ENCODE measurements around the gene COMP. TPM values are rescaled to one million over a fixed set of nuclear protein-coding genes. Genes with fewer than 3 reads are reported as not detected.

The COMP gene
- total RNA-seq = not detected

- ATAC-seq (no peak), DNase-seq (ENCODE audit: low spot score) (no peak)
- no peaks in the 10 kb centered on the region for H3K9me3 Mint-ChIP-seq
- no peak within 1 kb of the TSS for H3K27ac Mint-ChIP-seq
- peaks cover 12 to 27% of the 10 kb centered on the region in 2 donors for H3K4me1 Mint-ChIP-seq (ENCODE audit: low read depth in 2 of 2)
- H3K4me3 Mint-ChIP-seq = peak within 1 kb of the TSS; percentile 66
- H3K36me3 Mint-ChIP-seq = no peaks in the 10 kb centered on the region
- H3K27me3 Mint-ChIP-seq = peaks cover 31 to 48% of the 10 kb centered on the region in 2 donors
These were observed at the start of gene COMP for GRCh38 chr19:18790566-18791314. Gene COMP, minus strand, starts transcription at chr19:18791305. Its CDS starts 36 bp downstream, at chr19:18791269.

GRCh38 chr19:18840288-18841267, 49.5 kb upstream of the COMP start:
- no peaks in the 10 kb centered on the region for H3K27me3 Mint-ChIP-seq
- peaks cover 60 to 65% of the 10 kb centered on the region in 2 donors for H3K4me1 Mint-ChIP-seq (ENCODE audit: low read depth in 2 of 2)
- ATAC-seq (no peak), DNase-seq (ENCODE audit: low spot score) (no peak)
- no peak overlapping the region for H3K4me3 Mint-ChIP-seq
- no peaks in the 10 kb centered on the region for H3K9me3 Mint-ChIP-seq
- peak overlapping the region; percentile 21 to 58 for H3K27ac Mint-ChIP-seq
- no peaks in the 10 kb centered on the region for H3K36me3 Mint-ChIP-seq

- H3K36me3 Mint-ChIP-seq = no peaks in the 10 kb centered on the region
- H3K4me1 Mint-ChIP-seq (ENCODE audit: low read depth in 2 of 2) = peaks cover 62 to 68% of the 10 kb centered on the region in 2 donors
- H3K27ac Mint-ChIP-seq = peak overlapping the region; percentile 21 to 58
These were observed 48.6 kb upstream of the COMP start for GRCh38 chr19:18839465-18840287.

GRCh38 chr19:18834644-18834984, 43.5 kb upstream of the COMP start:
- H3K27me3 Mint-ChIP-seq = no peaks in the 10 kb centered on the region
- H3K4me3 Mint-ChIP-seq = peak overlapping the region; percentile 95
- no peak for DNase-seq (ENCODE audit: low spot score)
- H3K4me1 Mint-ChIP-seq (ENCODE audit: low read depth in 2 of 2) = peaks cover 44 to 55% of the 10 kb centered on the region in 2 donors
- peaks cover 8% of the 10 kb centered on the region for H3K36me3 Mint-ChIP-seq
- ATAC-seq = no peak
- no peaks in the 10 kb centered on the region for H3K9me3 Mint-ChIP-seq
- peak overlapping the region; percentile 86 to 91 for H3K27ac Mint-ChIP-seq

More at GRCh38 chr19:18839465-18840287, 48.6 kb upstream of the COMP start:
- DNase-seq (ENCODE audit: low spot score) = no peak
- ATAC-seq = no peak
- Mint-ChIP-seq H3K4me3 (no peak overlapping the region), H3K27me3 (no peaks in the 10 kb centered on the region), H3K9me3 (no peaks in the 10 kb centered on the region)

- no peaks in the 10 kb centered on the region for H3K27me3 Mint-ChIP-seq
- ATAC-seq = no peak
- H3K4me1 Mint-ChIP-seq (ENCODE audit: low read depth in 2 of 2) = peaks cover 44 to 55% of the 10 kb centered on the region in 2 donors
- peak overlapping the region; percentile 86 to 91 for H3K27ac Mint-ChIP-seq
- peak overlapping the region; percentile 95 for H3K4me3 Mint-ChIP-seq
- H3K9me3 Mint-ChIP-seq = no peaks in the 10 kb centered on the region
- no peak for DNase-seq (ENCODE audit: low spot score)
- peaks cover 8% of the 10 kb centered on the region for H3K36me3 Mint-ChIP-seq
These were observed 42.9 kb upstream of the COMP start for GRCh38 chr19:18833849-18834643.

- Mint-ChIP-seq H3K27me3 (peaks cover 0 to 4% of the 10 kb centered on the region in 2 donors), H3K4me3 (peak overlapping the region; percentile 95), H3K36me3 (peaks cover 8% of the 10 kb centered on the region), H3K4me1 (ENCODE audit: low read depth in 2 of 2) (peaks cover 44 to 47% of the 10 kb centered on the region in 2 donors), H3K9me3 (no peaks in the 10 kb centered on the region), H3K27ac (peak overlapping the region; percentile 86 to 91)
- no peak for DNase-seq (ENCODE audit: low spot score)
- no peak for ATAC-seq
These were observed 42.0 kb upstream of the COMP start for GRCh38 chr19:18833141-18833476.

GRCh38 chr19:18832306-18833140, 41.4 kb upstream of the COMP start:
- ATAC-seq = peak; percentile 64
- peak overlapping the region; percentile 86 to 91 for H3K27ac Mint-ChIP-seq
- H3K9me3 Mint-ChIP-seq = no peaks in the 10 kb centered on the region
- H3K4me3 Mint-ChIP-seq = peak overlapping the region; percentile 95
- peaks cover 0 to 4% of the 10 kb centered on the region in 2 donors for H3K27me3 Mint-ChIP-seq
- peaks cover 8% of the 10 kb centered on the region for H3K36me3 Mint-ChIP-seq
- peaks cover 38 to 42% of the 10 kb centered on the region in 2 donors for H3K4me1 Mint-ChIP-seq (ENCODE audit: low read depth in 2 of 2)
- DNase-seq (ENCODE audit: low spot score) = no peak

- ATAC-seq (peak; percentile 91 to 92), DNase-seq (ENCODE audit: low spot score) (peak; percentile 99)
- peaks cover 8% of the 10 kb centered on the region for H3K36me3 Mint-ChIP-seq
- H3K27ac Mint-ChIP-seq = peak within 1 kb of the TSS; percentile 86 to 91
- H3K27me3 Mint-ChIP-seq = peaks cover 0 to 4% of the 10 kb centered on the region in 2 donors
- H3K9me3 Mint-ChIP-seq = no peaks in the 10 kb centered on the region
- peak within 1 kb of the TSS; percentile 95 for H3K4me3 Mint-ChIP-seq
- peaks cover 37 to 41% of the 10 kb centered on the region in 2 donors for H3K4me1 Mint-ChIP-seq (ENCODE audit: low read depth in 2 of 2)
These were observed 40.6 kb upstream of the COMP start, which contains the start of gene UPF1 for GRCh38 chr19:18831524-18832305. Gene UPF1, plus strand, starts transcription at chr19:18831959. Its CDS starts 251 bp downstream, at chr19:18832210.

GRCh38 chr19:18830488-18830887, 39.4 kb upstream of the COMP start:
- peaks cover 8% of the 10 kb centered on the region for H3K36me3 Mint-ChIP-seq
- ATAC-seq (no peak), DNase-seq (ENCODE audit: low spot score) (no peak)
- H3K27ac Mint-ChIP-seq = no peak overlapping the region
- H3K4me3 Mint-ChIP-seq = no peak overlapping the region
- H3K4me1 Mint-ChIP-seq (ENCODE audit: low read depth in 2 of 2) = peaks cover 26 to 29% of the 10 kb centered on the region in 2 donors
- peaks cover 3 to 5% of the 10 kb centered on the region in 2 donors for H3K27me3 Mint-ChIP-seq
- H3K9me3 Mint-ChIP-seq = no peaks in the 10 kb centered on the region

- Mint-ChIP-seq H3K27me3 (peaks cover 8% of the 10 kb centered on the region in 2 donors), H3K4me3 (no peak overlapping the region), H3K4me1 (ENCODE audit: low read depth in 2 of 2) (peaks cover 12% of the 10 kb centered on the region in 2 donors), H3K27ac (peak overlapping the region in 1 of 2 donors; percentile 41), H3K36me3 (peaks cover under 1% of the 10 kb centered on the region), H3K9me3 (no peaks in the 10 kb centered on the region)
- no peak for ATAC-seq
- no peak for DNase-seq (ENCODE audit: low spot score)
These were observed 37.7 kb upstream of the COMP start for GRCh38 chr19:18828786-18829185.

GRCh38 chr19:18817574-18817973, 26.5 kb upstream of the COMP start:
- Mint-ChIP-seq H3K27me3 (no peaks in the 10 kb centered on the region), H3K4me1 (ENCODE audit: low read depth in 2 of 2) (no peaks in the 10 kb centered on the region), H3K4me3 (no peak overlapping the region), H3K36me3 (no peaks in the 10 kb centered on the region), H3K27ac (no peak overlapping the region), H3K9me3 (no peaks in the 10 kb centered on the region)
- DNase-seq (ENCODE audit: low spot score) (no peak), ATAC-seq (no peak)

Measured in natural killer cell treated with Interleukin-12 subunit alpha and Interleukin-12 subunit beta and Interleukin-15 and Interleukin-18, amount 100 ng/mL, for 72 hours (primary cell).